GM21528 (cell line): ENCODE measurements around the gene PPEF2.

ENCODE experiments used
- ATAC-seq: cut with Tn5 transposase; IDR thresholded peaks from one replicate; pipeline ENCODE4 v1.9.1; 2021; ENCODE audit warnings: mild to moderate bottlenecking, moderate library complexity; ENCODE audit not compliant: unreplicated experiment, low FRiP score

The PPEF2 gene

DNA sequence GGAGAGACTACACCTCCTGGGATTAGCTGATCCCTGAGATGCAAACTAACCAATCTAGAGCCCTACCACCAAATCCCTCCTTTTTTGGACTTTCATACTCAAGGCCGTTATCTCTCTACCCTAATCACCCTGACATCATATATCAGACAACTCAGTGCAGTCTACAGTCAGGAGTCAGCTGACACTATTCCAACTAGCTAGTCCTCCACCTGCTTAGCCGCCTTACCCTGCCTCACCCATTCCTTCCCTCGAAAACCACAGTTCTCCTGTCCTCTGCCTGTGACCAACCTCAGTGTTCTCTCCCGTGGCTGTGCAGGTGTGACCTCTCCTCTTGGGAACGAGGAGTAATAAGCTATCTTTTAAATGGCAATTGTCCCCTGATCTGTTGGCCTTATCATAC lies 1.8 kb upstream of the PPEF2 start:
- no peak for ATAC-seq

DNA sequence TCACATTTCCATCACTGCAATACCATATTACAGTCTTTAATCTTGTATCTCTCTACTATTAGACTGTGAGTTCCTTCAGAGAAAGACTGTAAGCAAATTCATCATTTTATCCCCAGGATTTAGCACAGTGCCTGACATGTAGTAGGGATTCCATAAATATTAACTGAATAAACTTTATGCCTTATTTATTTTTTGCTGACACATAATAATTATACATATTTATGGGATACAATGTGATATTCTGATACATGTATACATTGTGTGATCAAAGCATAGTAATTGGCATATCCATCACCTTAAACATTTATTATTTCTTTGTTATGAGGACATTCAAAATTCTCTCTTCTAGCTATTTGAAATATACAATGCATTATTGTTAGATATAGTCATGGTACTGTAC lies 3.7 kb downstream of the PPEF2 start:
- ATAC-seq, result no peak

DNA sequence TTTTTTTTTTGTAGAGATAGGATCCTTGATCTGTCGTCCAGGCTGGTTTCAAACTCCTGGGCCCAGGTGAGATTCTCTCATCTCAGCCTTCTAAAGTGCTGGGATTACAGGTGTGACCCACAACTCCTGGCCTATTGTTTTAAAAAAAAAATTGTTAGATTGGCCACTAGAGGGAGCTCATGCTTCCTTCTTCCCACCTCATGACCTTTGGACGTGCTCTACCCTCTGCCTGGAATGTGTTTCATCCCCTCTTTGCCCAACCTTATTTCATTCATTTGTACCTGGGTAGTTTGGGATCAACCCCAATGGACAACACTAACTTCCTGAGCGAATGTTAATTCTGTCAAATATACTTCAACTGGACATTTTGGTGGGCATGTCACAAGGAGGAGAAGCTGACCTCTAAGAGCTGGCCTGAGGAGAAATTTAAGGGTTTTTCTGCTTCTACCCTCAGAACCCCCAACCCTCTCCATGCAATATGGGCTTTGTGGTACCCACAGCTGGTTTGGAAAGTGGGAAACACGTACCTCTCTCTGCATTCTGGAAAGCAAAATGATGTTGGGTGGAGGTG lies 6.4 kb downstream of the PPEF2 start:
- no peak for ATAC-seq

DNA sequence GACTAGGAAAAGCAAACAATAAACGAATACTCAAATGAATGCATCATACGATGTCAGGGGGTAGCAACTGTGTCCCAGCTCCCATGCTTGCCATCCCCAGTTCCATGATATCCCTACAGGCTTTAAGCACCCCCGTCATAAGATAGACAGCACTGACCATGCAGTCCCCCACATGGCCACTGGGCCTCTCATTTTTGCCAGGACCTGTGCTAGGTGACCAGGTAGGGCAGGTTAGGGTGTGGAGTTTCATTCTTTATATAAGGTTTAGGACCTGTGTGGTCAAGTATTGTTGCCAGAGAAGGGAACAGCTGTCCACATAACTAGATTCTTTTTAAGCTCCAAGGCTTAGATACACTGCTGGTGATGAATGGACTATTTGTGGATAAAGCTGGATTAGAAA lies 9.7 kb downstream of the PPEF2 start:
- ATAC-seq, result no peak

DNA sequence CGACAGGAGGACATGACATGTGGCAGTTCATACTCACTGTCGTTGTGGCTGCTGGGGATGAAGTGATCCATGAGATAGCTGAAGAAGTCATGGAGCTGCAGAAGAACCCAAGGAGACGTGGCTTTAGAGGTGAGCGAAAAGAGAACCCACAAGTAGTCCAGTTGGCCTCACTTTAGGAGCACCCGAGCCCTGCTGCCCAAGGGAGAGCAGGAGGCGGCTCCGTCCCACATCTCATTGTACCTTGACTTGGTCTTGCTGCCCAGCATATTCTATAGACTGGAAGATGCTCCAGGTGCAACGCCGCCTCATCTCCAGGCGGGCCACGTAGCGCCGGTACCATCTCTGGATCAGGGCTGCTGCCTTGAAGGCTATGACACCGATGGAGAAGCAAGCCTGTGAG lies 10.6 kb downstream of the PPEF2 start:
- no peak for ATAC-seq

DNA sequence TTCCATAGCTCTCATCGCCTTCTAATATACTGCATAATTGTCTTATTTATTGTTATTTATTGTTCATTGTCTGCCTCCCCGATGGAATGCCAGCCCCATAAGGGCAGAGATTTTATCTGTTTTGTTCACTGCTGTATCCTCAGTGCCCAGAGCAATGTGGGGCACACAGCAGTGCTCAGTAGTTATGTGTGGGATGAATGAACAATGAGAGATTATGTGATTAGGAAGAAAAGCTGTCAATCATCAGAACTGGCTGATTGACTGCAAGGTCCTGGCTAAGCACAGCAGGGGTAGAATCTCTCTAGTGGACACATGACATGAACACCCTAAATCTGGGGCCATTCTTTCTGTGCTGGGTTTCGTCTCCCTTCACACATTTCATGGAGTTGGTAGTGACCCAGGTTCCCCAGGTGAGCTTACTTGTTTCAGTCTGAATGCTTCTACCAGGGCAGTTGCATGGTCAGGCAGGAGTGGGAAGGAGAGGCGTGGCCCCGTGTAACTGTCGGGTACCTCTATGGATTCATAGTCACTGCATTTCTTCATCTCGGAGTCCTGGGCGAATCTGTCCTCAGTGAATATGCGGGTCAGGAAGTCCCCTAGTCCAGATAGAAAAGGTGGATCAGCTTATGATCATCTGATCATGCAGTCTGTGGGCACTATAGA lies 12.6 kb downstream of the PPEF2 start:
- ATAC-seq, result no peak

DNA sequence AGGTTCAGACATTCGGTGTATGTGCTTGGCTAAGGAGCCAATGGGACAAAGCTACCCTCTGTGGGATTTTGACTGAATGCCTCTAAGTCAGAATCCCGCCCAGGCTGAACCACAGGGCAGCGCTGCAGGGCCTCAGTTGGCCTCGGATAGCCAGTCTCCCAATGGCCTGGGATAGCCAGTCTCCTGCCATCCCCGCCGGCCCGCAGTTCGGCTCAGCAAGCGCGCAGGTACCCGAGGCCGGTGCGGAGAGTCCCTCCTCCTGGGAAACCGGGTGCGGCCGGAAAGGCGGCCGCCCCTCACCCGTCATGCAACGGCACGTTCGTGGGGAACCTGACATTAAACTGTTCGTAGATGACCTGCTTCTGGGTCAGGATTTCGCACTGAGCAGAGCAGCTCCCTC lies 16.1 kb downstream of the PPEF2 start:
- ATAC-seq, result no peak

DNA sequence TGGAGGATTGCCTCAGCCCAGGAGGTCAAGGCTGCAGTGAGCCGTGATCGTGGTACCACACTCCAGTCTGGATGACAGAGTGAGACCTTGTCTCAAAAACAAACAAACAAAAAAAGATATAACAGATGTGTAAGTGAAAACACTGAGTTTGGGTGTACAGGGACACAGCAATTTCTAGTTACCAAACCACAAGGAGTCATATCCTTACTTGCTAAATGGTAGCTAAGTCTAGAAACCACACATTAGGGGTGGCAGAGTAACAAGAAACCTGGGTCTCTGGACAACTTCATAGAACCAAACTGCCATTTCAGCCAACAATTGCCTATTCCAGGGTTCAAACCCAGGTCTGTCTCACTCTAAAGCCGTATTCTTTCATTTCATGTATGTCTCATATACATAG lies 20.8 kb downstream of the PPEF2 start:
- ATAC-seq, result no peak

DNA sequence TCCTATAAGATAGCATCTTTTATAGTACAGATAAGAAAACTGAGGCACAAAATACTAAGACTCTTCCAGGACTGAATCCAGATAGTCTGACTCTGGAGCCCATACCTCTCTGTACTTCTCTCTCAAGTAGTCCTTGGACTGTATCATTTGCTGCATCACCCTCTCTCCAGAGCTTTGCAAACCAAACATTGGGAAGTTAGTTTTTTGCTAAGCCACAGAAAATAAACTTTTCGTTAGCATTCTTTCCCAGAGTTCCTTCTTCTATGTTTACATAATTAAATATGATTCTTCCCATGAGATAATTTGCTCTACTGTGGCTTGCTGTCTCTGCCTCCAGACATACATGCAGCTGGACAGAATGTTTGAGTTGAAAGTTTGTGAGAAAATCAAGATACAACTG lies 22.0 kb downstream of the PPEF2 start:
- no peak for ATAC-seq

DNA sequence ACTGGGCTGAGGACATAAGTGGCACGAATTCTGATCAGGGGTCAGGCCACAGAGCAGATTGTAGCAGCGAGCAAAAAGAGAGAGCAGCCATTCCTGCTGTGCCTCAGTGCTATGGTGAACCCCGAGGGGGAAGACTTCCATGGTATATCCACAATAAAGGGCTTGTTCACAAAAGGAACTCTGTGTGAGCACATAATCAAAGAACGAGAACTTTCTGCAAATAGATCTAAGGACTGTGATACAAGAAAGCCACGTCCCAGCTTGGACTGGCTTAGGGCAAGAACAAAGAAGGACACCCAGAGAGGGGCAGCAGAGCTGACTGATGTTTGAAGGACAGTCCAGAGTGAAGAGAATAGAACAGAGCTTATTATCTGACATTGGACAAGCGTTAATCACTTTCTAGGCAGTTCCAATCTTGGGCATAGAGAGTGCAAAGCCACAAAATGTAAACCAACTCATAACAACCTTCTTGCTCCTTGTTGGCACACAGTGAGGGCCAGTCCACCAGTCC lies 24.0 kb downstream of the PPEF2 start:
- no peak for ATAC-seq

DNA sequence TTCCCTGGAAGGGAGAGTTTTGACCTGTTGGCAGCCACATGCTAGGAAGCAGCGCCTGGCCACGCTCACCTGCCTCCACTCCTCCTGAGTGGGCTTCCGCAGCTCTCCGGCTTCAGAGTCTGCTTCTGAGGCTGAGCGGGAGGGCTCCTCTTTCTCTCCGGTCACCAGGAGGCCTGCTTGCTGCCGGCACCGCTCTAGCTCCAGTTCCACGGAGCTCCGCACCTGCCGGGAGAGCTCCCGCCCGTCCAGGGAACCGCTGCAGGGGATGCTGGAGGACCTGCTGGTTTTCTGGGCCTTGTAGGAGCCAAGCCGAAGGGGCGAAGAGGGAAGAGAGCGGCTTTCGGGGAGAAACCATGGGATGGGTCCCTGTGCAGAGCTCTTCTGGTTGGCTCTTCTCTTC lies 26.0 kb downstream of the PPEF2 start:
- ATAC-seq, result no peak

DNA sequence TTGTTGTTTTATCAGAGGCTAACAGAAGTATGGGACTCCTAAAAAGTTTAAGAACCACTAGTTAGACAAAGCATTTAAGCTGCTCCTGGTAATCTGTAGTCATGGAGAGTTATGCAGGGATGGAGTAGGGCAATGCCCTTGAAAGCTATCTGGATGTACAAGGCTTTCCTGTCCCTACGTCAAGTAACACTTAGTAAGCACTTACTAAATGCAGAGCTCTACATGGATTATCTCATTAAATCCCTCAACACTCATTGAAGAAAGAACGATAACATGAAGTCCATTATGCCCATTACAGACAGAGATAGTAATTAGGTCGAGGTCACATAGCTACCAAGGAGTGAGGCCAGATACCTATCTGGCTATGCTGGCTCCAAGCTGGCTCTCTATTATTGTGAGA lies 33.2 kb downstream of the PPEF2 start:
- no peak for ATAC-seq

DNA sequence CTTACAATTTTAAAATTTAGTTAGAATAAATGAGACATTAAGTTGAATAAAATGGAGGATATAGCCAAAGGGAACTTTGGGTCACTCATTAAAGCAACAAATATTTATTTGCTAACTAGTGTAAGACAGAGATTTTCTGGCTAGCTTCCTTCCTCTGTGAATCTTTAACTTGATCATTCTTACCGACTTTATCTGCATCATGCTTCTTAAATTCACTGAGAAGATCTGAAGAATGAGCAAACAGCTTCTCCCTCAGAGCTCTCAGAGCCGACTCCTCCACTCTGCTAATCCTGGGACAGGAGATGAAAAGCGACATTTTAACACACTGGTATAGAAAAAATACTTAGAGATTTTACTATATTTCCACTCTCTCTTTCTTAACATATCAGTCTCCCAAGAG lies 35.1 kb downstream of the PPEF2 start:
- ATAC-seq, result no peak

DNA sequence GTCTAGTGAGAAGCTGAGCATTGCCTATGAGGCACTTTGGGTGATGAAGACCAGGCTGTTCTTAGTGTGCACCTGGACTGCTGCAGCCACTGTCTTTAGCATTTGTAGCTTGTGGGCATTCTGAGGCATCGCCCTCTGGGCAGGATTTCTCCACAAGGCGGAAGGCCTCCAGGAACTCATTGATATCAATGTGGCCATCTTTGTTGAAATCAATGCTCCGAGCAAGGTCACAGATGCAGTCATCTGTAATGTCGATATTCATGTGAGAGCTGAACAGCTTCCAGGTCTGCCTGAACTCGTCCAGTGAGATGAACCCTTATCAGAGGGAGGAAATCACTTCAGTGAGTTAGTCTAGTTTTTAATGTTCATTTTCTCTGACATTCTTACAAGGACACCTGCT lies 41.6 kb downstream of the PPEF2 start:
- ATAC-seq, result no peak

DNA sequence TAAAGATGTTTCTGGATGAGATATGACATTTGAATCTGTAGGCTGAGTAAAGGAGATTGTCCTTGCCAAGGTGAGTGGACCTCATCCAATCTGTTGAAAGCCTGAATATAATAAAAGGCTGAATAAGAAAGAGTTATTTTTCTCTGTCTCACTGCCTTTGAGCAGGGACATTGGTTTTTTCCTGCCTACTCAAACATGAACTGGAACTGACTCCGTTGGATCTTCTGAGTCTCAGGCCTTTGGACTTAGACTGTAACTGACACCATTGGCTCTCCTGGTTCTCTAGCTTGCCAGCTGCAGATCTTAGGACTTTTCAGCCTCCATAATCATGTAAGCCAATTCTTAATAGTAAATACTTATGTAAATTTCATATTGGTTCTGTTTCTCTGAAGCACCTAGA lies 43.5 kb downstream of the PPEF2 start:
- ATAC-seq, result no peak

DNA sequence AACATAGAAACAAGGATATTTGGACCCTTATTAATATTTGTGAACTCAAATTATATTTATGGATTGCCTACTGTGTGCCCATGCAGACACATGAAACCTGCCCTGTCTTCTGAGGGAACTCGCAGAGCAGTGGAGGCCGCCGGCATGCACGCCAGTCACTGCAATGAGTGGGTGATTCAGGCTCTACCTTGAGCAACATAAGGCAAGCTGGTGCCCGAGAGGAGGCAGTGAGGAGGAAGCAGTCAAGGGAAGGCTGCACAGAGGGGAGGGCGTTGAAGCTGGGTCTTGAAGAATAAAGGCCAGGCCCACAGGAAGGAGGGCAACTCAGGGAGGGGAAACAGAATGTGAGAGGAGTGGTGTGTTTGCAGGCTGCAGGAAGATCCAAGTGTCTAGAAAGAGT lies 52.8 kb downstream of the PPEF2 start:
- no peak for ATAC-seq

DNA sequence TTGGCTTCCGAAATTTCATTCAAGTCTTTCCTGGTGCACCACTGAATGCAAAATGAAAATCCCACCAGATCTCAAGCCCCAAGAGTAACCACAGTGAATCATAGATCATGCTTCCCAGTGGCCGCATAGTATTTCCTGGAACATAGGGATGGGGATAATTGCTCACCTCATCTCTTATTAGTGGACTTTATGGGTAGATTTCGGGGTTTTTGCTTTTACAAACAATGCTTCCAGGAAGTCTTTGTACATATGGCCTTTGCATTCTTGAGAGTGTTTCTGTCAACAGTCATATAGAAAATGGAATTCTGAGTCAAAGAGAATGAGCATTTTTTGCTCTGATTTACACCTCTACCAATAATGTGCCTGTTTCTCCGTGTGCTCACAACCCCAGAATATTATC lies 53.4 kb downstream of the PPEF2 start:
- no peak for ATAC-seq

DNA sequence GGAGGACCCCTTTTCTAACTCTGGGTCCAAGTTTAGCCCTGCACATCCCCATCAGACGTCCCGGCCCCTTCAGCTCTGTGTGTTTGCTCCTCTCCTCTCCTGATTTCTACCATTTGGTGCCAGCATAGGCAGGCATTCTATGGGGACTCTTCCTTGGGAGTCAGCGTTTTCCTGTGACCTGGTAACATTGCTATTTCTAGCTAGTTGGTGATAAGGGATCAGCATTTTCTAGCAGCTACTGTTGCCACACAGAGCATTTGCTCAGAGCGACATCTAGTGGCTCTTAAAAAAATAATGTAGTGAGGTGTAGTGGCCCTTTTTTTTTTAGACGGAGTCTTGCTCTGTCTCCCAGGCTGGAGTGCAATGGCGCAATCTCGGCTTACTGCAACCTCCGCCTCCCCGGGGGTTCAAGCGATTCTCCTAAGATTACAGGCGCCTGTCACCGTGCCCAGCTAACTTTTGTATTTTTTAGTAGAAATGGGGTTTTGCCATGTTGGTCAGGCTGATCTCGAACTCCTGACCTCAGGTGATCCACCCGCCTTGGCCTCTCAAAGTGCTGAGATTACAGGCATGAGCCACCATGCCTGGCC lies 54.0 kb downstream of the PPEF2 start:
- ATAC-seq, result peak; percentile 73

DNA sequence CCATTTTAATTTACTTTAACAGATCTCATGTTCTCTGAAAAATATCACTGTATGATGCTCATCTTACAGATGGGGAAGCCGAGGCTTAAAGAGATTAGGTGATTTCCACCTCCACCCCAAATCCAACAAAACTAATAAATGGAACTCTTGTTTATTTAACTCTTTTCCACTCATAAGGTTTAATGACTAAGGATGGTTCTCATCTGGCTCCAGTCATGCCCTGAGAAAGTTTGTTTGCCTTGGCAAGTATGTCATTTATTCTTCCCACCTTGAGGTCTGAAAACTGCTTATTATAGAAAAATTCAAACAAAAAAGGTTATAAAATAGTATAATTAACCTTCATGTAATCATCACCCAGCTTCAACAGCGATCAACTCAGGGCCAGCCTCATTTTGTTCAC lies 56.3 kb downstream of the PPEF2 start:
- ATAC-seq, result no peak

DNA sequence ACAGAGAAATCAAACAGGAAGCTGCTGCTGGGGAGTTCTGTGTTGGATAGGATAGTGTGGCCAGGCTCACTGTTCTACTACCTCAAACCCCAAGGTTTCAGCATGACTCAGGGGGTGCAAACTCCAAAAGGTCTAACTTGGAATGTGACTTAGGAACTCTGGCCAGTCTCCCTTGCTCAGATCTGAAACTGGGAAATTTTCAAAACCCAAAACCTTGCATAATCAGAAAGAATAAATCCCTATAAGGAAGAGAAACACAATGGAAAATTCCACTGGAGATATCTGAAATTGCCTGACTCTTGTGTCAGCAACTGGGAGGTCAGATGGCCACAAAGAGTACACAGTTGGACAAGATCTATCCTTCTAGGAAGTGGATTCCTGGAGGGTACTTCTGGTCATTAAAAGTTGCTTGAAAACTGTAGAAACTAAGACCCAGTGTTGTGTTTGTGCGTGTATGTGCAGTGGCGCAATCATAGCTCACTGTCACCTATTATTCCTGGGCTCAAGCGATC lies 58.0 kb downstream of the PPEF2 start:
- no peak for ATAC-seq

DNA sequence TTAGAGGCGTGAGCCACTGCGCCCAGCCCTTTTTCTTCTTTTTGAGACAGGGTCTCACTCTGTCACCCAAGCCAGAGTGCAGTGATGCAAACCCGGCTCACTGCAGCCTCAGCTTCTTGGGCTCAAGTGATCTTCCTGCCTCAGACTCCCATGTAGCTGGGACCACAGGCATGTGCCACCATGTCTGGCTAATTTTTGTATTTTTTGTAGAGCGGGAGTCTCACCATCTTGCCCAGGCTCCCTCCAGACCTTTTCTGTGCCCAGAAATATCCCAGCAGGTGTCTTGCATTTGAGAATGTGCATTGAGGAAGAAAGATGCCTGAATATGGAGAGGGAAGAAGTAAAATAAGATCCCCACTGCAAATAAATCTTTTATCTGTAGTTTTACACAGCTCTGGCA lies 58.7 kb downstream of the PPEF2 start:
- ATAC-seq, result no peak
